Measurements from ENCODE around the gene UBXN2A.

UBXN2A gene

GRCh38 chr2:24016853-24017703 is 76.8 kb downstream of the UBXN2A start:
- TF ChIP-seq NFIC (IDR thresholded peaks at IDR 0.05) (no peak), ZBTB7A (IDR thresholded peaks at IDR 0.05; ENCODE audit: low read depth) (no peak), TAF1 (IDR thresholded peaks at IDR 0.05; ENCODE audit: low read depth) (no peak), FOXM1 (IDR thresholded peaks at IDR 0.05; ENCODE audit: borderline replicate concordance, low read depth) (no peak), EP300 (IDR thresholded peaks at IDR 0.05; ENCODE audit: borderline replicate concordance) (no peak), TEAD4 (IDR thresholded peaks at IDR 0.05) (no peak), CEBPB (IDR thresholded peaks at IDR 0.05) (no peak), YY1 (IDR thresholded peaks at IDR 0.05; ENCODE audit: low read depth) (no peak), EGR1 (IDR thresholded peaks at IDR 0.05) (no peak), RAD21 (IDR thresholded peaks at IDR 0.05; ENCODE audit: low read depth) (no peak), REST (IDR thresholded peaks at IDR 0.05; ENCODE audit: low read depth) (no peak), MAX (IDR thresholded peaks at IDR 0.05) (no peak), TCF12 (IDR thresholded peaks at IDR 0.05; ENCODE audit: low read depth) (no peak), CREB1 (IDR thresholded peaks at IDR 0.05; ENCODE audit: low read depth) (no peak), USF1 (IDR thresholded peaks at IDR 0.05) (no peak)

- no peak for TF ChIP-seq CREB1 (IDR thresholded peaks at IDR 0.05; ENCODE audit: low read depth)
- TF ChIP-seq TAF1 (IDR thresholded peaks at IDR 0.05; ENCODE audit: low read depth) = no peak
- TF ChIP-seq USF1 (IDR thresholded peaks at IDR 0.05) = no peak
- no peak for TF ChIP-seq NFIC (IDR thresholded peaks at IDR 0.05)
- TF ChIP-seq EGR1 (IDR thresholded peaks at IDR 0.05) = no peak
- TF ChIP-seq TCF12 (IDR thresholded peaks at IDR 0.05; ENCODE audit: low read depth) = no peak
- no peak for TF ChIP-seq RAD21 (IDR thresholded peaks at IDR 0.05; ENCODE audit: low read depth)
- no peak for TF ChIP-seq ZBTB7A (IDR thresholded peaks at IDR 0.05; ENCODE audit: low read depth)
- TF ChIP-seq CEBPB (IDR thresholded peaks at IDR 0.05) = no peak
- no peak for TF ChIP-seq TEAD4 (IDR thresholded peaks at IDR 0.05)
- no peak for TF ChIP-seq EP300 (IDR thresholded peaks at IDR 0.05; ENCODE audit: borderline replicate concordance)
- TF ChIP-seq MAX (IDR thresholded peaks at IDR 0.05) = no peak
- TF ChIP-seq REST (IDR thresholded peaks at IDR 0.05; ENCODE audit: low read depth) = no peak
- no peak for TF ChIP-seq YY1 (IDR thresholded peaks at IDR 0.05; ENCODE audit: low read depth)
- no peak for TF ChIP-seq FOXM1 (IDR thresholded peaks at IDR 0.05; ENCODE audit: borderline replicate concordance, low read depth)
Measured at GRCh38 chr2:24017711-24018110, 77.4 kb downstream of the UBXN2A start.

DNA sequence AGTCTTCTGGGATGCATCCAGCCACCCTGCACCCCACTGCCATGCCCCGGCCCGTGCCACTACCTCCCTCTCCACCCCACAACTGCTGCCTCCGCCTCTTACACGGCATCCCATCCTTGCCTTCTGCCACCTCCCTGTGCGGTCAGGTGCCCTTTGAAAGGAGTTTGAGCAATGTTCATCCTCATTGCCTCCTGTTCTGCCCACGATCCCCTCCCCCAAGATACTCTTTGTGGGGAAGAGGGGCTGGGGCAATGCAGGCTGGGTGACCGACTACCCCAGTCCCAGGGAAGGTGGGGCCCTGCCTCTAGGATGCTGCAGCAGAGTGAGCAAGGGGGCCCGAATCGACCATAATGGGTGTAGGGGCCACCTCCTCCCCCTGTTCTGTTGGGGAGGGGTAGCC is 78.0 kb downstream of the UBXN2A start:
- no peak for TF ChIP-seq TEAD4 (IDR thresholded peaks at IDR 0.05)
- TF ChIP-seq YY1 (IDR thresholded peaks at IDR 0.05; ENCODE audit: low read depth) = no peak
- no peak for TF ChIP-seq CREB1 (IDR thresholded peaks at IDR 0.05; ENCODE audit: low read depth)
- TF ChIP-seq TCF12 (IDR thresholded peaks at IDR 0.05; ENCODE audit: low read depth) = no peak
- TF ChIP-seq FOXM1 (IDR thresholded peaks at IDR 0.05; ENCODE audit: borderline replicate concordance, low read depth) = no peak
- no peak for TF ChIP-seq CEBPB (IDR thresholded peaks at IDR 0.05)
- no peak for TF ChIP-seq ZBTB7A (IDR thresholded peaks at IDR 0.05; ENCODE audit: low read depth)
- TF ChIP-seq RAD21 (IDR thresholded peaks at IDR 0.05; ENCODE audit: low read depth) = no peak
- no peak for TF ChIP-seq REST (IDR thresholded peaks at IDR 0.05; ENCODE audit: low read depth)
- TF ChIP-seq MAX (IDR thresholded peaks at IDR 0.05) = no peak
- no peak for TF ChIP-seq EP300 (IDR thresholded peaks at IDR 0.05; ENCODE audit: borderline replicate concordance)
- no peak for TF ChIP-seq TAF1 (IDR thresholded peaks at IDR 0.05; ENCODE audit: low read depth)
- no peak for TF ChIP-seq USF1 (IDR thresholded peaks at IDR 0.05)
- TF ChIP-seq EGR1 (IDR thresholded peaks at IDR 0.05) = no peak
- TF ChIP-seq NFIC (IDR thresholded peaks at IDR 0.05) = no peak
